HG02852 (cell line): ENCODE data around the gene CCDC92.

Experiments
- ATAC-seq: cut with Tn5 transposase; IDR thresholded peaks from one replicate; pipeline ENCODE4 v1.9.1; 2021; ENCODE audit warnings: mild to moderate bottlenecking, moderate library complexity; ENCODE audit not compliant: unreplicated experiment

The CCDC92 gene

GRCh38 chr12:124002021-124002644 lies 29.5 kb upstream of the CCDC92 start:
- no peak for ATAC-seq

DNA sequence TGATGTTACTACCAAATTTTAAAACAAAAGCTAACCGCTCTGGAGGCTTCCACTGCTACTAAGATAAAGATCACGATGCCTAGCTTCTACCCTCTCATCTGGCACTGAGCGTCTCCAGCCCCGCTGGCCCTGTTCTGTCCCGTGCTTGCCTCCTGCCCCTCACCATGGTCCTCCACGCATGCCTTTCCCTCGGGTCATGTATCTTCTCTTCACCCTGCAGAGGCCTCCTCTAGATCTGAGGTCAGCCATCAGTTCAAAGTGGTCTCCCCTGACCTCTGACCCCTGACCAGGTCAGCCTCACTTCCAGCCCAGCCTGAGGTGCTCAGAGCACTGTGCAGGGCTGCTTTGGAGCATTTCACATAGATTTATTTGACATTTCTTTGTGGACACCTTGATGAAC lies 28.7 kb upstream of the CCDC92 start:
- ATAC-seq = no peak

- no peak for ATAC-seq
Measured at GRCh38 chr12:124000111-124000510, 27.5 kb upstream of the CCDC92 start.

- no peak for ATAC-seq
Measured at GRCh38 chr12:123998991-123999359, 26.3 kb upstream of the CCDC92 start.

DNA sequence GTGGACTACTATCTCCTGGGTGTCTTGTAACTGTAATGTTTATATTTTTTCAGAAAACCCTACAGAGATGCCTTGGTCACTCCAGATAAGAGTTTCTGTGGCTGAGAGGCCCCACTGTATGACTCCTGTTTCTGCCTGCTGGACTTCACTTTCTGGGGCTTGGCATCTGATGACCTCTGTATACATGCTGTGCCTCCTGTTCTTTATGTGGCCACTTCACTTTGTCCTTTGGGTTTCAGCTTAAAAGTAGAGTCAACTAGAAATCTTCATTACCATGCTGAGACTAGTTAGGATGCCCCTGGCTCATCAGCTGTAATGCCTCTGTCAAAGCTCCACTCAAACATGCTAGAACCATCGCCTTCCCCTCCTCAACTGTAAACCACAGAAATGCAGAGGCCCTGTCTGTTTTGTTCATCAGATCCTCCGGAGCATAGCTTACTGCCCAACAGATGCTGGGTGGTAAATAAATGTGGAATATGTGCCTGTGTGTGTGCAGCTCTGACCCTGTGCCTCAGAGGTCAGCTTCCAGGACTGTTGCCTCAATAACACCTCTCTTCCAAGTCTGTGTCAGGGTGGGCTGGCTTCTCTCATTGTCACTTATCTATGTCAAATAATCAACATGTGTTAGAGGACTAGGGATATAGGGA lies 25.8 kb upstream of the CCDC92 start:
- ATAC-seq = no peak

GRCh38 chr12:123997908-123998307 lies 25.3 kb upstream of the CCDC92 start:
- no peak for ATAC-seq

- no peak for ATAC-seq
Measured at GRCh38 chr12:123997033-123997822, 24.6 kb upstream of the CCDC92 start.

GRCh38 chr12:123996581-123996980 lies 23.9 kb upstream of the CCDC92 start:
- ATAC-seq = no peak

DNA sequence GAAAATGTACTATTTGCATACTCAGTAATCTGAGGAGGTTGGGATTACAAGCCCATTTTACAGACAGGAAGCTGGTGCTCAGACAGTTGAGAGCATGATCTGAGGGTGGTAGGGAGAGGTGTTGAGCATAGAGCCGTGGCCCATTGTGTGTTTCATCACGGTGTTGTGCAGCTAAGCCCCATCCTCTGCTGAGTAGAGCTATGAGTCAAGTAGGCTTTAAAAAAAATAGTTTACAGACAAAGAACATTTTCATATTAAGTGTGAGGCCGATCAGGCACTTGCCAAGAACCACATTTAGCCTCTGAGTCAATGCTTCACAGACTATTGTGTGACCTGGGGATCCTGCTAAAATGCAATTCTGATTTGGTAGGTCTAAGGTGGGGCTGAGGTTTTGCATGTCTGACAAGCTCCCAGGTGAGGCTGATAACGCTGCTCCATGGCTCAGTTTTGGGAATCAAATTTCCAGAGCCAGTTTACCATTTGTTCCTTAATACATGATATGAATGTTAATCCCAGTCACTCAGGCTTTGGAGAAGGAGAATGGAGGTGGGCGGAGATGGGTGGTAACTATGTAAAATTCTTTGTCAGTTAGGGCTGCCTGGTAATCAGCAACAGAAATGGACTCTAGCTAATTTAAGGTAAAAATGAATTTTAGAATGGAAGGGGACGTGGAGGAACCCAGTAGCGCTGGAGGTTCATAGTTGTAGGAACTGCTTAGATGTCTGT lies 22.6 kb upstream of the CCDC92 start:
- ATAC-seq = peak; percentile 74

DNA sequence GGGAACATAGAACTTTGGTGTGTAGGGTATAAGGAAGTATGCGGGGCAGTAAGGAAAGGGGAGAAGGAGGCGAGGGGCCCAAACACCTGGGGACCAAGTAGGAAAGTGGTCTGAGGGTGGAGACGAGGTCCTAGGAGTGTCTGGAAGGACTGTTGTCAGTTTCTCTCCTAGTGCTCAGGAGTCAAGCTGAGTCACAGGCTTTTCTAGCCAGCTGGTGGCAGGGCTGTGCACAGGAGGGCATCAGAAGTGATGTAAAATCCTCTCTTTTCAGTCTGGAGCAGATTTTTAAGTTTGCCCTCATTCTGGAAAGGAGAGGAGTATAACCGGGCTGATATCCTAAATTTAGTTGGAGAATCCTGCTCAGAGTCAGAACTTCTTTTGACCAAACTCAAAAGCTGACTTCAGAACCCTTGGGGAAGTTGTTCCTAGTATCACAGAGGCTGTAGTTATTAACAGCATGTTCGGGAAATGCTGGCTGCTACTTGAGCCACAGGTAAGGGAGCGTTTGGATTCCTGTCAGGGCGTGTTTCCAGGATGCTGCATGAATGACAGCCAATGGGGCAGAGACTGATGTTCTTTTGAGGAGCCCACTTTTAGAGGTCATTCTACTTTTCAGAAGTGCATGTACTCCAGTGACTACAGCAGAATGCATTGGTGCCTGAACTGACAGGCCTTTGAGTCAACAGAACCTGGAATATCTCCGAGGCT lies 19.6 kb upstream of the CCDC92 start:
- no peak for ATAC-seq

- no peak for ATAC-seq
Measured at GRCh38 chr12:123991372-123991951, 18.8 kb upstream of the CCDC92 start.

- ATAC-seq = no peak
Measured at GRCh38 chr12:123990511-123990910, 17.9 kb upstream of the CCDC92 start.

GRCh38 chr12:123989753-123990152 lies 17.1 kb upstream of the CCDC92 start:
- no peak for ATAC-seq

- ATAC-seq = no peak
Measured at GRCh38 chr12:123989168-123989567, 16.5 kb upstream of the CCDC92 start.

DNA sequence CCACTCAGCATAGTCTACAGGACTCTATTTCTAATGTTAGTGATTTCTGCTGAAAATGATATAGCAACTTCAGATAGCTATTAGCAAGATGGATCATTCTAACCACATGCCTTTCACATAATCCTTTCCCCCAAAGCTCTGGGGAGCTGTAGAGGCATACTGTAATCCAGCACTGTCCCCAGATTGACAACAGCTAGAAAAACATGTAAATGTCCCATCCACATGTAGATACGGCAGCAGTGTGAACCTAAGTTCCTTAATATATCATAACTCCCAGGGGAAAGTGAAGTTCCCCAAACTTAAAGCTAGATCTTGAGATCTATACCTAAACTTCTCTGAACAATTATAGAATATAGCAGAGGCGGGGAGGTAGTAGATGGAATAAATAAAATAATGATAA lies 14.4 kb upstream of the CCDC92 start:
- ATAC-seq = no peak

- ATAC-seq = no peak
Measured at GRCh38 chr12:123986374-123986965, 13.8 kb upstream of the CCDC92 start.

DNA sequence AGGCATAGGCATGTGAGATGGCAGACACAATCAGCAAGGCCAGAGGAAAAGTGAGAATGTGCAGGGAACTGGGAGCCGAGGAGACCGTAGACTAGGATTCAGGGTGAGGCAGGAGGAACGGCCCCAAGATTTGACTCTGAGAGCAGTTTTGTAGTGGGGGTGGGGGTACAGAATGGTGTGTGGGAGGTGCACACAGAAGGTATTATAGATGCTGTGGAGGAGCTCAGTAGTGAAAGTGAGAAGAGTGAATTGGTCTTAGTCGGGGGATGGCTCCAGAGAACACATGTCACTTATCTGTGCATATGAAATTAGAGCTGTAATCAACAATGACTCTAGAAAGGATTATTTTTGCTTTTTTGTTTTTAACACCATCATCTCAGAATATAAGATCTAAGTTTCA lies 12.3 kb upstream of the CCDC92 start:
- no peak for ATAC-seq

DNA sequence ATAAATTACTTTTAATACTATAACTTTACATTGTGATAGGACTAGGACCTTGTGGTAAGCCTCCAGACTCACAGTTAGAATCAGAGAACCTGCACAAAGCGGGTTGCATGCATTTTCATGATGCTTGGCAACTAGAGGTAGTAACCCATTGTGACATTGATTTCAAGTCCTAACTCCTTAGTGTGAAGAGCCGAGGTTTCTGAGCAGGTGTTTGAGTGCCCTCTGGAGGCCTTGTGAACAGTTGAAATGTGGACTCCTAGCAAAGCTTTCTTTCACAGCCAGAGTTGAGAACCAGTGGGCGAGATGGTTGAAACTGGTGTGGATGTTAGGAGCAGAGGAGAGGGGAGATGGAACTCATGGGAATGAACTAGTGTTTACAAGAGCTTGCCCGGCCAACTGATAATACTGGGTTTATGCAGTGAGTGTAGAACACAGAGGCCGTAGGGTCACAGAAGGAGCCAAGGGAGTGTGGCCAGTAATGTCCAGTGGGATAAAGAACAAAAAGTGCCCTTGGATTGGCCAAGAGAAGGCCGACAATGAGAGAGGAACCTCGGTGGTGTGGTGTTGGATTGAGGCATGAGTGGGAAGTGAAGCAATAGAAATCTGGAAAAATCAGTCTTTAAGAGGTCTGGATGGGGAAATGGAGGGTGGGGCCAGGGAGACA lies 11.3 kb upstream of the CCDC92 start:
- no peak for ATAC-seq

- no peak for ATAC-seq
Measured at GRCh38 chr12:123982269-123982668, 9.6 kb upstream of the CCDC92 start.

GRCh38 chr12:123979566-123979965 lies 6.9 kb upstream of the CCDC92 start:
- no peak for ATAC-seq
